NCI-H146 treated with DMSO at 0.1 percent for 48 hours (cell line): ENCODE results near the gene PDIA5.
A peak's percentile ranks its signal among the peaks of the same experiment; 100 is the strongest.

Source experiments
- DNase-seq: peaks from one replicate; lab custom pipeline; 2025; ENCODE audit not compliant: unreplicated experiment; lab: John Stamatoyannopoulos, UW

The PDIA5 gene

GRCh38 chr3:123159926-123160635 is 93.3 kb downstream of the PDIA5 start:
- no peak for DNase-seq

GRCh38 chr3:123161167-123161566 is 94.3 kb downstream of the PDIA5 start:
- DNase-seq: no peak

DNA sequence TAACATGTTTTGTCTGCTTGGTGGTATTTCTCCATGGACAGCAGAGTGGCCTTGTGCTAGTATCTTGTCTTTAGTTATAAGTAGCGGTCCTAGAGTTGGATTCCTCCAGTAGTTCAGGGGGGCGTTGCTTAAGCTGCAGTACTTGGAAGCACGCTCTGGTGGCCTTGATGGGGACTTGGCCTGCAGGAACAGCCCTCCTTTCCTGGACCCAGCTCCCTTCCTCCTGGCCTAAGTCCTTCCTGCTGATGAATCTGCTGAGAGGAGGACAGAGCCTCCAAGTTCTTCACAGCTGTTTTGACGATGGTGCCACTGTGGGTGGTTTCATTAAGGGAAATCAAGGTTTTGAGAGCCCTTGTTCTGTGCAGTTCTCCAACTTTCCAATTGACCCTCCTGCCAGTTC is 96.3 kb downstream of the PDIA5 start:
- no peak for DNase-seq

DNA sequence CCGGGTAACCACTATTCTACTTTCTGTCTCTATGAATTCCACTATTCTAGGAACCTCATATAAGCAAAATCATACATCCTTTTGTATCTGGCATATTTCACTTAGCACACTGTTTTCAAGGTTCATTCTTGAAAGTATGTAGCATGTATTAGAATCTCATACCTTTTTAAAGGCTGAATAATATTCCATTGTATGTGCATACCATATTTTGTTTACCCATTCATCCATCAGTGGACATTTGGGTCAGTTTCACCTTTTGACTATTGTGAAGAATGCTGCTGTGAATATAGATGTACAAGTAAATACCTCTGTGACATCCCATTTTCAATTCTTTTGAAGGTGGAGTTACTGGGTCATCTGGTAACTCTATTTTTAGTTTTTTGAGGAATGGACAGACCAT is 98.3 kb downstream of the PDIA5 start:
- no peak for DNase-seq

- DNase-seq: no peak
Observed at GRCh38 chr3:123167686-123168085, 100.9 kb downstream of the PDIA5 start.

DNA sequence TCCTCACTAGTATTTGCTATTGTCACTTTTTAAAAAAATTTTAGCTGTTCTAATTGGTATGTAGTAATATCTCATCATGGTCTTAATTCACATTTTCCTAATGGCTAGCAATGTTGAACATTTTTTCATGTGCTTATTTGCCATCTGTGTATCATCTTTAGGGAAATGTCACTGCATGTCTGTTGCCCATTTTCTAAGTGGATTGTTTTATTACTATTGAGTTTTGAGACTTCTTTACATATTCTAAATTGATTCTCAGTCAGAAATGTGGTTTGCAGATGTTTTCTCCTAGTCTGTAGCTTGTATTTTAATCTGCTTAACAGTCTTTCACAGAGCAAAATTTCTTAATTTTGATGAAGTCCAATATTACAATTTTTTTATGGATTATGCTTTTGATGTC is 101.3 kb downstream of the PDIA5 start:
- DNase-seq: no peak

- no peak for DNase-seq
Observed at GRCh38 chr3:123168605-123169004, 101.8 kb downstream of the PDIA5 start.

DNA sequence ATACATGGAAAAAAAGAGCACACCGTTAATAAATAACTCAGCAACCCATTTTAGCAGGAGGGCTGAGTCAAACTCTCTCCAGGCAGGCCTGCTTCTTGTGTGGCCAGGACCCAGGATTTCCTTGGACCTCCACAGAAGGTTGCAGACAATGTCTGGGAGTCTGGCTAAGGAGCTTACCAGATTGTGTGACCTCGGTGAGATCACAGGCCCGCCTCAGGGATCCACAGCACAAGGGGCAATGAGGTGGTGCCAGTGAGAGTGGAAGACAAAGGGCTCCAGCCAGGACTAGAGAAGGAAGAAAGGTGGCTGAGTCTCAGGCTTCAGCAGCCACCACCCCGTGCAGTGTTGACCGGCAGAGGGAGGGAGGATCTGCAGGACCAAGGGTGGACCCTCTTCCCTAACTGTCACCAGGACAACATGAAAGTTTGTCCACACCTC is 102.7 kb downstream of the PDIA5 start:
- no peak for DNase-seq

GRCh38 chr3:123169930-123170329 is 103.1 kb downstream of the PDIA5 start:
- DNase-seq: no peak

DNA sequence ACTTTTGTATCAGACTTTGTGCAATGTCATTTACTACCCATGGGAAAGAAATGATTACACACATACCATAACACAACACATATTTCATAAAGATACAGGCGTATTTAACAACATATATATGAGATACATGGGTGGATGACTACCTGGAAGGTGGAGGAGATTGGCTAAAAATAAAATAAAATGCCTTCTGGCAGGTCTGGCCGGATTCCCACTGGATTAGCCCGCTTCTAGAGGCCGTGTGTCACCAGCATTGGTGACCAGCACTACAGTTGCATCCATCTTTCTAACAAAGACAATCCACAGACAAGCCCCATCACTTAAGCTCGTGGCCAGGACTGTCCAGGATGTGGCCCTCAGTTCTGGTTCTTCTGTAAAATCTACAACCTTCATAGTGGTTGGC is 114.0 kb downstream of the PDIA5 start:
- no peak for DNase-seq

DNA sequence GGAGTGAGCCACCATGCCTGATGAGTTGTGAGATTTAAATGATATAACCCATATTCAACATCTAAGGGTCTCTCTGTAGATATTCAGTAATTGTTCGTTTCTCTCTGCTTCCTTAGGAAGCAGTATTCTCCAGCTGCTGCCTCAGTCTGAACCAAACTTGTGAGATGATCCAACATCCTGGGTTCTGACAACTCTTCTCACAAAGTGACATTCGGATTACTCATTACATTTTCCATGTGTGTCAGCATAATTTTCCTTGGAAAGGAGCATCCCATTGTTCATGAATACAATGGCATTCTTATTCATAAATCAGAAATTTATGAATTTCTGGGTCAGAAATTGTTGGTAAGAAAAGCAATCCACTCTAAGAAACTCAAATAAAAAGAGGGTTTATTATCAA is 119.9 kb downstream of the PDIA5 start:
- no peak for DNase-seq

GRCh38 chr3:123188058-123188457 is 121.2 kb downstream of the PDIA5 start:
- DNase-seq: no peak

- DNase-seq: no peak
Observed at GRCh38 chr3:123193448-123194101, 126.8 kb downstream of the PDIA5 start.

- no peak for DNase-seq
Observed at GRCh38 chr3:123194552-123194951, 127.7 kb downstream of the PDIA5 start.

- DNase-seq: no peak
Observed at GRCh38 chr3:123198372-123198771, 131.5 kb downstream of the PDIA5 start.

DNA sequence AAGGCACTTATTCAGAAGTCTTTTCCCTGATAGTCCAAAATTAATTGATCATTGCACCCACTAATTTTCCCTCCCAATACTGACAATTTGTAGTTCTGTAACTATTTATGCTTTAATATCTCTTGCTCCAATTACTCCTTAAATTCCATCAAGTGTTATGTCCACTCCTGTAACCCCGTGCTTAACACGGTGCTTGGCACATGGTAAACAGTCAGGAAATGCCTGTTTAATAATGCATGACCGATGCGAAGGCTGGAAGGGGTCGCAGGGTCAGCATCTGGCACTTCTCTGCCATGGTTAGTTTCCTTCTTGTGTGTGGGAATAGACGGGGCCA is 134.4 kb downstream of the PDIA5 start:
- no peak for DNase-seq

GRCh38 chr3:123201557-123202427 is 135.0 kb downstream of the PDIA5 start, which contains the start of gene SEC22A:
Gene SEC22A (plus strand): TSS chr3:123201943. CDS start chr3:123209218, 7,275 bp downstream.
- DNase-seq: peak; percentile 99

- DNase-seq: peak; percentile 19
Observed at GRCh38 chr3:123202451-123202850, 135.6 kb downstream of the PDIA5 start.
